IMR-90 (cell line): ENCODE results near the gene FLT3LG. TPM values are rescaled to one million over a fixed set of nuclear protein-coding genes. Genes with fewer than 3 reads are reported as not detected.

Source experiments
- ATAC-seq: fragments of 200-7000 bp; cut with Tn5 transposase; 2 replicates; pipeline ENCODE4 v1.9.1; 2020; ENCODE audit warnings: low read depth, mild to moderate bottlenecking, moderate library complexity
- BruUV-seq: library from RNA; stranded (reverse); fragments of 400-500 nt; replicated peaks from 2 replicates; lab custom pipeline; 2021; lab: Mats Ljungman, UMichigan
- CTCF ChIA-PET: fragments of 300-600 bp; formaldehyde crosslinking; extraction: SDS; loops from one replicate; lab custom pipeline; 2021; ENCODE audit warnings: antibody characterized with exemption; lab: Yijun Ruan, JAX
- POLR2A ChIA-PET: fragments of 300-600 bp; sonication (Branson Sonifier 250); formaldehyde crosslinking; loops from one replicate; lab custom pipeline; 2022; ENCODE audit warnings: antibody characterized with exemption; ENCODE audit not compliant: unreplicated experiment; lab: Charles Lee
- DNase-seq: peaks from one replicate; pipeline ENCODE4 v3.0.0; 2013
- H2AFZ ChIP-seq: replicated peaks from 2 replicates; pipeline ENCODE3; 2013; ENCODE audit warnings: low read length, mild to moderate bottlenecking; ENCODE audit not compliant: poor library complexity
- H2AK5ac ChIP-seq: 2 replicates; pipeline ENCODE4 v1.6.1; 2013; ENCODE audit warnings: low read depth, low read length, inconsistent platforms
- H2AK9ac ChIP-seq: replicated peaks from 2 replicates; pipeline ENCODE3; 2013; ENCODE audit warnings: mild to moderate bottlenecking, low read depth, low read length, moderate library complexity; ENCODE audit not compliant: poor library complexity
- H2BK120ac ChIP-seq: 2 replicates; pipeline ENCODE4 v1.6.1; 2013; ENCODE audit warnings: low read depth, low read length, inconsistent platforms
- H2BK15ac ChIP-seq: 3 replicates; pipeline ENCODE4 v1.6.1; 2013; ENCODE audit warnings: low read depth, low read length, inconsistent platforms
- H2BK20ac ChIP-seq: 2 replicates; pipeline ENCODE4 v1.6.1; 2013; ENCODE audit warnings: low read depth, mild to moderate bottlenecking, inconsistent platforms, low read length, moderate library complexity
- H2BK5ac ChIP-seq: 2 replicates; pipeline ENCODE4 v1.6.1; 2013; ENCODE audit warnings: mild to moderate bottlenecking, low read depth, low read length, inconsistent platforms; ENCODE audit not compliant: poor library complexity, severe bottlenecking
- H3K14ac ChIP-seq: replicated peaks from 2 replicates; pipeline ENCODE4 v1.6.1; 2013; ENCODE audit warnings: low read depth, low read length, inconsistent platforms
- H3K18ac ChIP-seq: 2 replicates; pipeline ENCODE4 v1.6.1; 2013; ENCODE audit warnings: low read depth, low read length, control low read depth
- H3K23ac ChIP-seq: 2 replicates; pipeline ENCODE4 v1.6.1; 2013; ENCODE audit warnings: low read depth, low read length, inconsistent platforms
- H3K27ac ChIP-seq: 2 replicates; pipeline ENCODE4 v1.5.1; 2013; ENCODE audit warnings: mild to moderate bottlenecking, control low read depth, low read length; ENCODE audit not compliant: insufficient read depth
- H3K27me3 ChIP-seq: 2 replicates; pipeline ENCODE4 v1.6.1; 2013; ENCODE audit warnings: low read length; ENCODE audit not compliant: control insufficient read depth, insufficient read depth
- H3K36me3 ChIP-seq: 2 replicates; pipeline ENCODE4 v1.6.1; 2013; ENCODE audit warnings: low read length, mixed read lengths; ENCODE audit not compliant: control insufficient read depth, insufficient read depth
- H3K4ac ChIP-seq: 2 replicates; pipeline ENCODE4 v1.6.1; 2013; ENCODE audit warnings: low read depth, low read length, inconsistent platforms
- H3K4me1 ChIP-seq: 2 replicates; pipeline ENCODE4 v1.6.1; 2013; ENCODE audit warnings: low read length, mixed read lengths; ENCODE audit not compliant: control insufficient read depth, insufficient read depth
- H3K4me2 ChIP-seq: 2 replicates; pipeline ENCODE4 v1.6.1; 2013; ENCODE audit warnings: low read depth, mild to moderate bottlenecking, control low read depth, low read length, moderate library complexity
- H3K4me3 ChIP-seq: 2 replicates; pipeline ENCODE4 v1.5.1; 2013; ENCODE audit warnings: low read depth, mild to moderate bottlenecking, control low read depth, low read length, moderate library complexity; ENCODE audit not compliant: insufficient read depth
- H3K56ac ChIP-seq: 2 replicates; pipeline ENCODE4 v1.6.1; 2013; ENCODE audit warnings: low read length, inconsistent platforms; ENCODE audit not compliant: insufficient read depth; ENCODE audit errors: extremely low read depth
- H3K79me1 ChIP-seq, 2 experiments: 2 replicates each; pipeline ENCODE4 v1.6.1; 2013; ENCODE audit warnings: low read length in 2 of 2, inconsistent platforms in 1 of 2, low read depth in 1 of 2
- H3K9ac ChIP-seq: 2 replicates; pipeline ENCODE4 v1.6.1; 2013; ENCODE audit warnings: low read depth, low read length, control low read depth
- H3K9me1 ChIP-seq: 2 replicates; pipeline ENCODE4 v1.6.1; 2013; ENCODE audit warnings: low read length, inconsistent platforms; ENCODE audit not compliant: insufficient read depth
- H3K9me3 ChIP-seq: 2 replicates; pipeline ENCODE4 v1.6.1; 2013; ENCODE audit warnings: low read length; ENCODE audit not compliant: control insufficient read depth, insufficient read depth
- H4K20me1 ChIP-seq: 2 replicates; pipeline ENCODE4 v1.6.1; 2013; ENCODE audit warnings: low read length, inconsistent platforms; ENCODE audit not compliant: insufficient read depth
- H4K5ac ChIP-seq: 2 replicates; pipeline ENCODE4 v1.6.1; 2013; ENCODE audit warnings: mild to moderate bottlenecking, low read depth, low read length, control low read depth
- H4K8ac ChIP-seq, 2 experiments: 2 replicates each; pipeline ENCODE4 v1.6.1; 2013; ENCODE audit warnings: low read depth in 2 of 2, low read length in 2 of 2, control low read depth in 1 of 2, inconsistent platforms in 1 of 2
- H4K91ac ChIP-seq: 2 replicates; pipeline ENCODE4 v1.6.1; 2013; ENCODE audit warnings: low read depth, low read length, inconsistent platforms; ENCODE audit not compliant: insufficient read depth
- BHLHE40 ChIP-seq: fragments of 150-350 bp; IDR thresholded peaks from 2 replicates; pipeline ENCODE4 v1.6.1; 2016; ENCODE audit warnings: mild to moderate bottlenecking, low read depth, low read length
- CEBPB ChIP-seq: IDR thresholded peaks from 2 replicates; pipeline ENCODE4 v1.6.1; 2012; ENCODE audit warnings: low read depth, low read length, improper control_type of control experiment
- CHD1 ChIP-seq: IDR thresholded peaks from 2 replicates; pipeline ENCODE4 v1.6.1; 2012; ENCODE audit warnings: low read depth, low read length, improper control_type of control experiment
- CTCF ChIP-seq: conservative IDR thresholded peaks from 2 replicates; pipeline ENCODE4 v1.5.1; 2012; ENCODE audit warnings: mild to moderate bottlenecking, low read depth, low read length, improper control_type of control experiment
- ELK1 ChIP-seq: fragments of 150-350 bp; IDR thresholded peaks from 2 replicates; pipeline ENCODE4 v1.6.1; 2016; ENCODE audit warnings: low read depth, mild to moderate bottlenecking, low read length, moderate library complexity, borderline replicate concordance
- FOS ChIP-seq: fragments of 150-350 bp; IDR thresholded peaks from 2 replicates; pipeline ENCODE4 v1.6.1; 2016; ENCODE audit warnings: low read depth, low read length
- MAFK ChIP-seq: IDR thresholded peaks from 2 replicates; pipeline ENCODE4 v1.6.1; 2012; ENCODE audit warnings: low read depth, low read length, improper control_type of control experiment
- MAZ ChIP-seq: IDR thresholded peaks from 2 replicates; pipeline ENCODE4 v1.6.1; 2012; ENCODE audit warnings: low read depth, mild to moderate bottlenecking, low read length, improper control_type of control experiment, moderate library complexity, borderline replicate concordance
- NFE2L2 ChIP-seq: fragments of 150-350 bp; IDR thresholded peaks from 2 replicates; pipeline ENCODE4 v1.6.1; 2016; ENCODE audit warnings: low read depth, mild to moderate bottlenecking, low read length
- RAD21 ChIP-seq: IDR thresholded peaks from 2 replicates; pipeline ENCODE4 v1.6.1; 2012; ENCODE audit warnings: low read length, improper control_type of control experiment
- RCOR1 ChIP-seq: IDR thresholded peaks from 2 replicates; pipeline ENCODE4 v1.6.1; 2012; ENCODE audit warnings: mild to moderate bottlenecking, low read length, improper control_type of control experiment; ENCODE audit not compliant: insufficient replicate concordance
- RFX5 ChIP-seq: IDR thresholded peaks from 2 replicates; pipeline ENCODE4 v1.8.0; 2012; ENCODE audit warnings: low read depth, mild to moderate bottlenecking, low read length, moderate library complexity
- SMC3 ChIP-seq: fragments of 150-350 bp; IDR thresholded peaks from 2 replicates; pipeline ENCODE4 v1.6.1; 2016; ENCODE audit warnings: low read depth, mild to moderate bottlenecking, antibody characterized with exemption, low read length, moderate library complexity
- USF2 ChIP-seq: fragments of 150-350 bp; IDR thresholded peaks from 2 replicates; pipeline ENCODE4 v1.6.1; 2017; ENCODE audit warnings: mild to moderate bottlenecking, antibody characterized with exemption, low read length, low read depth
- WGBS, 2 experiments: methylation state at CpG; one replicate each; pipeline versions ENCODE4 v1.1.5 to v1.1.7; 2013; ENCODE audit warnings: missing lambda C conversion rate in 2 of 2; ENCODE audit not compliant: insufficient read length in 1 of 2; ENCODE audit errors: extremely low coverage in 2 of 2; 5-methylcytosine and 5-hydroxymethylcytosine counted together
- dilution Hi-C: fragments of 300-500 bp; cut with HindIII; formaldehyde crosslinking; loops from one replicate; pipeline ENCODE4 v1.14.3; 2018; ENCODE audit warnings: low sequenced_read_pairs; ENCODE audit not compliant: unreplicated experiment
- in situ Hi-C: fragments of 300-500 bp; cut with MboI; formaldehyde crosslinking; loops from 3 replicates; pipeline ENCODE4 v1.14.3; 2019; ENCODE audit warnings: low sequenced_read_pairs, inconsistent platforms, mixed read lengths
- intact Hi-C: fragments of 100-400 bp; cut with micrococcal nuclease; formaldehyde crosslinking; loops from 2 replicates; pipeline ENCODE4 v1.10.0; 2022
- polyA plus RNA-seq, 3 experiments: library from polyadenylated mRNA; depleted of rRNA; stranded (reverse); fragments of >200 nt; gene quantifications; 2 replicates each; pipeline ENCODE4 v1.2.3, GENCODE V29; 2012; ENCODE audit warnings: low replicate concordance in 1 of 3
- total RNA-seq: library from RNA; depleted of rRNA; stranded (reverse); fragments of >200 nt; gene quantifications from 2 replicates; pipeline ENCODE4 v1.2.3, GENCODE V29; 2012

FLT3LG gene
- total and polyA plus RNA-seq, 2 of the 4 experiments (the other 2 are of a cell fraction) = 0.90 to 8.3 TPM

GRCh38 chr19:49491804-49492572 is 18.0 kb downstream of the FLT3LG start:
- Histone ChIP-seq H4K20me1 (peaks cover 56% of the 10 kb centered on the region), H2BK15ac (no peak overlapping the region), H3K27me3 (no peaks in the 10 kb centered on the region), H4K8ac (0 out of 4 replicates have a peak overlapping the region, but pooled peaks of 1 of the 2 experiments have one; percentile 16), H2BK5ac (no peak overlapping the region), H2BK20ac (no peak overlapping the region), H3K56ac (no peak overlapping the region), H2AK5ac (no peak overlapping the region), H2BK120ac (no peak overlapping the region), H3K4ac (no peak overlapping the region), H2AK9ac (no peak overlapping the region), H4K5ac (no peak overlapping the region), H3K9me1 (peaks cover 5% of the 10 kb centered on the region), H3K23ac (no peak overlapping the region), H3K4me1 (peaks cover 7% of the 10 kb centered on the region), H3K9me3 (no peaks in the 10 kb centered on the region), H3K9ac (no peak overlapping the region), H3K4me2 (no peak overlapping the region), H3K14ac (no peak overlapping the region), H3K18ac (no peak overlapping the region), H3K27ac (no peak overlapping the region), H2AFZ (no peak overlapping the region), H3K36me3 (peaks cover 47% of the 10 kb centered on the region), H3K4me3 (no peak overlapping the region), H3K79me1 (peaks cover 16 to 41% of the 10 kb centered on the region in 2 experiments), H4K91ac (no peak overlapping the region)
- ChIA-PET CTCF (no interaction called here), POLR2A (no interaction called here)
- intact Hi-C loops = no loop called here
- ATAC-seq (no peak), DNase-seq (no peak)
- WGBS, 2 experiments = 80% methylated on average over 2 of the region's 7 CpGs; no CpG with 5 or more reads in 1 of the 2 experiments
- no TSS peak for BruUV-seq
- dilution Hi-C loops = no loop called here
- in situ Hi-C loops = loop anchor here (10.0 kb wide), 1 partner anchor 173 kb away; the partner anchor contains the start of genes BCL2L12 and IRF3
- TF ChIP-seq CHD1 (no peak), RAD21 (no peak), BHLHE40 (no peak), USF2 (no peak), RCOR1 (no peak), NFE2L2 (no peak), SMC3 (no peak), FOS (no peak), ELK1 (no peak), MAFK (no peak), MAZ (no peak), CEBPB (no peak), RFX5 (no peak), CTCF (no peak)
